Ecto neural progenitor cell (in vitro differentiated cells): ENCODE results near the gene UNC13A.

ENCODE experiments used
- DNase-seq: peaks from one replicate; pipeline ENCODE4 v3.0.0-alpha.2; 2018; ENCODE audit warnings: low spot score

UNC13A gene

GRCh38 chr19:17687857-17688784 lies at the start of gene UNC13A:
UNC13A (minus strand) TSS chr19:17688354; CDS start chr19:17688199, 155 bp downstream.
- peak; percentile 93 for DNase-seq

- no peak for DNase-seq
These were observed 49.6 kb upstream of the UNC13A start for GRCh38 chr19:17737690-17738153.

- no peak for DNase-seq
These were observed 47.3 kb upstream of the UNC13A start for GRCh38 chr19:17735410-17735809.

- no peak for DNase-seq
These were observed 46.0 kb upstream of the UNC13A start for GRCh38 chr19:17734146-17734545.

GRCh38 chr19:17733127-17733526 lies 45.0 kb upstream of the UNC13A start:
- DNase-seq = no peak

- no peak for DNase-seq
These were observed 39.7 kb upstream of the UNC13A start for GRCh38 chr19:17727843-17728242.

- DNase-seq = no peak
These were observed 39.0 kb upstream of the UNC13A start for GRCh38 chr19:17726964-17727773.

- no peak for DNase-seq
These were observed 38.1 kb upstream of the UNC13A start for GRCh38 chr19:17726136-17726741.

- no peak for DNase-seq
These were observed 37.4 kb upstream of the UNC13A start for GRCh38 chr19:17725422-17726078.

- no peak for DNase-seq
These were observed 36.5 kb upstream of the UNC13A start for GRCh38 chr19:17724655-17725054.

GRCh38 chr19:17722655-17723240 lies 34.6 kb upstream of the UNC13A start:
- DNase-seq = no peak

GRCh38 chr19:17721821-17722220 lies 33.7 kb upstream of the UNC13A start:
- no peak for DNase-seq

GRCh38 chr19:17721111-17721628 lies 33.0 kb upstream of the UNC13A start:
- DNase-seq = no peak

- DNase-seq = no peak
These were observed 32.3 kb upstream of the UNC13A start for GRCh38 chr19:17720440-17720839.

- DNase-seq = peak; percentile 58
These were observed 31.7 kb upstream of the UNC13A start for GRCh38 chr19:17719730-17720400.

- DNase-seq = peak; percentile 93
These were observed 31.0 kb upstream of the UNC13A start, which contains the start of gene MAP1S for GRCh38 chr19:17718947-17719711. MAP1S (plus strand) TSS chr19:17719480; CDS start chr19:17719503, 23 bp downstream.

GRCh38 chr19:17718550-17718946 lies 30.4 kb upstream of the UNC13A start:
- no peak for DNase-seq

- no peak for DNase-seq
These were observed 28.3 kb upstream of the UNC13A start for GRCh38 chr19:17716309-17716929.

GRCh38 chr19:17711851-17712250 lies 23.7 kb upstream of the UNC13A start:
- DNase-seq = no peak
